ENCODE results near the gene DOHH. TPM values are rescaled to one million over a fixed set of nuclear protein-coding genes. Genes with fewer than 3 reads are reported as not detected.
"Not testable (repeated sequence)": the region's sequence is repeated elsewhere in the genome, so short reads cannot be mapped to it uniquely, and the experiment has no call there.

DOHH gene
- total and polyA plus RNA-seq, 9 of the 15 experiments (the other 6 are each of a cell fraction or from before 2014, with no cell fraction given): 0.14 to 47.2 (median 5.1) TPM

DNA sequence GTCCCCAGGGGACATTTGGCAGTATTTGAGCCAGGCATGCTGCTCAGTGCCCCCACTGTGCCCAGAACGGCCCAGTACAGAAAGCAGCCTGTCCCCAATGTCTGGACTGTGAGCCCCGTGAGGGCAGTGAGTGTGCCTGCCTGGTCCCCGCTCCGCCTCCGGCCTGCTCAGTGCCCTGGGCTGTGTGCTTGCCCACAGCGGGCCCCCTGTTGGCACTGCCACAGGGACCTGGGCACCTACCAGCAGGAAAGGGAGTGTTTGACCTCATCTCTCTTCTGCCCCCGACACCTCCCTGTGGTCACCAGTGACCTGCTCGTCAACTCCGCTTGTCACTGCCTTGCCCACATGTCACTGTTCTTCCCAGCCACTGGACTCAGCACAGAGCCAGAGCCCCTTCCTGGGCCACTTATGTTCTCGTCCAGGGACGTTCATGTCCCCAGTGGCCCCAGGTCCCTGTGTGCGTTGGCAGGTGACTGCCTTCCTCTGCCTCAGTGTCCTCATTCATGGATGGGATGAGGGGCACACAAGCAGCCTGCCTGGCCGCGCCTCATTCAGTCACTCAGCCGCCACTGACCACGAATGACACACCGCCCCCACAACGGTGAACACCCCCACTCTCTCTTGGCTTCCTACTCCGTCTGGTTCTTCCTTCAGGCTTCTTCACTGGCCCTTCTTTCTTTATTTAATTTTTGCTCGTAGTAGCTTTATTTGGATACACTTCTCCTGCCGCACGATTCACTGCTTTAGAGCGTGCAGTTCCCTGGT lies 8.5 kb upstream of the DOHH start (continued):
- TF ChIP-seq RBFOX2 (IDR thresholded peaks at IDR 0.05; ENCODE audit: low read depth, low read length) (peak; percentile 39; the same call in 1 of the 2 replicates), MCM7 (IDR thresholded peaks at IDR 0.05) (no peak), ZNF184 (CRISPR knock-in tag; IDR thresholded peaks at IDR 0.05) (no peak), NFIX (CRISPR knock-in tag; IDR thresholded peaks at IDR 0.05; ENCODE audit: low read depth) (no peak), POLR2G (IDR thresholded peaks at IDR 0.05; ENCODE audit: low read depth, low read length) (0 out of 2 replicates have a peak, but pooled peaks have one; percentile 22), FIP1L1 (IDR thresholded peaks at IDR 0.05; ENCODE audit: low read depth, low read length, poor library complexity, severe bottlenecking) (no peak)
- TF ChIP-seq, protein P1, sequence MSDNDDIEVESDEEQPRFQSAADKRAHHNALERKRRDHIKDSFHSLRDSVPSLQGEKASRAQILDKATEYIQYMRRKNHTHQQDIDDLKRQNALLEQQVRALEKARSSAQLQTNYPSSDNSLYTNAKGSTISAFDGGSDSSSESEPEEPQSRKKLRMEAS (CRISPR knock-in tag; IDR thresholded peaks at IDR 0.05): peak; percentile 36; the same call in 1 of the 2 replicates
- TF ChIP-seq, protein P2, sequence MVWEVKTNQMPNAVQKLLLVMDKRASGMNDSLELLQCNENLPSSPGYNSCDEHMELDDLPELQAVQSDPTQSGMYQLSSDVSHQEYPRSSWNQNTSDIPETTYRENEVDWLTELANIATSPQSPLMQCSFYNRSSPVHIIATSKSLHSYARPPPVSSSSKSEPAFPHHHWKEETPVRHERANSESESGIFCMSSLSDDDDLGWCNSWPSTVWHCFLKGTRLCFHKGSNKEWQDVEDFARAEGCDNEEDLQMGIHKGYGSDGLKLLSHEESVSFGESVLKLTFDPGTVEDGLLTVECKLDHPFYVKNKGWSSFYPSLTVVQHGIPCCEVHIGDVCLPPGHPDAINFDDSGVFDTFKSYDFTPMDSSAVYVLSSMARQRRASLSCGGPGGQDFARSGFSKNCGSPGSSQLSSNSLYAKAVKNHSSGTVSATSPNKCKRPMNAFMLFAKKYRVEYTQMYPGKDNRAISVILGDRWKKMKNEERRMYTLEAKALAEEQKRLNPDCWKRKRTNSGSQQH (CRISPR knock-in tag; IDR thresholded peaks at IDR 0.05): no peak
- TF ChIP-seq, protein P3, sequence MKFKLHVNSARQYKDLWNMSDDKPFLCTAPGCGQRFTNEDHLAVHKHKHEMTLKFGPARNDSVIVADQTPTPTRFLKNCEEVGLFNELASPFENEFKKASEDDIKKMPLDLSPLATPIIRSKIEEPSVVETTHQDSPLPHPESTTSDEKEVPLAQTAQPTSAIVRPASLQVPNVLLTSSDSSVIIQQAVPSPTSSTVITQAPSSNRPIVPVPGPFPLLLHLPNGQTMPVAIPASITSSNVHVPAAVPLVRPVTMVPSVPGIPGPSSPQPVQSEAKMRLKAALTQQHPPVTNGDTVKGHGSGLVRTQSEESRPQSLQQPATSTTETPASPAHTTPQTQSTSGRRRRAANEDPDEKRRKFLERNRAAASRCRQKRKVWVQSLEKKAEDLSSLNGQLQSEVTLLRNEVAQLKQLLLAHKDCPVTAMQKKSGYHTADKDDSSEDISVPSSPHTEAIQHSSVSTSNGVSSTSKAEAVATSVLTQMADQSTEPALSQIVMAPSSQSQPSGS (CRISPR knock-in tag; IDR thresholded peaks at IDR 0.05): no peak

DNA sequence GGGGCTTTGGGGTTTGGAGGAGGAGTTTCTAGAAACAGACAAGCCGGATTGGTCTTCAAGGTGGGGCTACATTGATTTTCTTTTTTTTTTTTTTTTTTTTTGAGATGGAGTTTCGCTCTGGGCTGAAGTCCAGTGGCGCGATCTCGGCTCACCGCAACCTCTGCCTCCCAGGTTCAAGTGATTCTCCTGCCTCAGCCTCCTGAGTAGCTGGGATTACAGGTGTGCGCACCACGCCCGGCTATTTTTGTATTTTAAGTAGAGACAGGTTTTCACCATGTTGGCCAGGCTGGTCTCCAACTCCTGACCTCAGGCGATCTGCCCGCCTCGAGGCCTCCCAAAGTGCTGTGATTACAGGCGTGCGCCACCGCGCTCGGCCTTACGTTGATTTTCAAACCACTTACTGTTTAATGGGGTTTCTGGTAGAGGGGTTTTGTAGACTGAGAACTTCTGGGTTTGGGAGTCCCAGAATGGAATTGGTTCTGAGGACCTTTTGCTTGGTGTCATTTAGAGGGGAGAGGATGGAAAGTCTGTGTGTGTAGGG lies 7.7 kb upstream of the DOHH start:
- BruUV-seq (replicated peaks); in situ Hi-C loops (cut with MboI); H3K9ac ChIP-seq (ENCODE audit: insufficient read depth in 1 of 2, low read depth in 2 of 2, low read length in 2 of 2); FAIRE-seq; DNase-seq (ENCODE audit: extremely low read depth in 1 of 4, low spot score in 3 of 4); H2AFZ ChIP-seq (ENCODE audit: low read depth, low read length); H3K27ac ChIP-seq (ENCODE audit: extremely low read depth, low read depth, low read length); H3K9me3 ChIP-seq (replicated peaks; ENCODE audit: control insufficient read depth, insufficient read depth, low read depth, low read length); H3K4me3 ChIP-seq; ATAC-seq; H3K27me3 ChIP-seq (ENCODE audit: control insufficient read depth in 2 of 2, insufficient read depth in 2 of 2, low read length in 2 of 2); H3K4me2 ChIP-seq (ENCODE audit: insufficient read depth, low read length); CTCF ChIA-PET (ENCODE audit: low intra/inter-chr PET ratio); intact Hi-C loops (cut with micrococcal nuclease): not testable (repeated sequence)
- POLR2A ChIA-PET: interaction anchor here (0.6 kb wide), 1 partner anchor 83 kb away, joined by 4 read pairs; no protein-coding TSS in a partner anchor
- Histone ChIP-seq H3K36me3 (ENCODE audit: control insufficient read depth, insufficient read depth, low read length) (peaks cover 38% of the 10 kb centered on the region; the same call in 2 of the 3 replicates), H3K4me1 (replicated peaks in 1 of 2; ENCODE audit: control insufficient read depth in 2 of 2, insufficient read depth in 2 of 2, low read length in 2 of 2) (peaks cover 18 to 81% of the 10 kb centered on the region in 2 experiments; a peak in 4 of 5 replicates), H4K20me1 (replicated peaks; ENCODE audit: control insufficient read depth, insufficient read depth, low read length) (peaks cover 49% of the 10 kb centered on the region), H3K79me2 (ENCODE audit: control insufficient read depth, insufficient read depth, low read length) (peaks cover 73% of the 10 kb centered on the region), H3K9me1 (ENCODE audit: control insufficient read depth, insufficient read depth, low read length) (peaks cover 14% of the 10 kb centered on the region)
- WGBS (ENCODE audit: insufficient coverage, low coverage, missing lambda C conversion rate): 91% methylated on average over 12 of the region's 18 CpGs
